CD4-positive, alpha-beta T cell treated with Interleukin-1 beta for 1 hour (primary cell): ENCODE measurements around the gene PAQR5.
"Not testable (repeated sequence)": the region's sequence is repeated elsewhere in the genome, so short reads cannot be mapped to it uniquely, and the experiment has no call there.

ENCODE experiments used
- DNase-seq, 2 donors: peaks; one replicate each; pipeline ENCODE4 v3.0.0-alpha.2; 2020 to 2022

Gene PAQR5

DNA sequence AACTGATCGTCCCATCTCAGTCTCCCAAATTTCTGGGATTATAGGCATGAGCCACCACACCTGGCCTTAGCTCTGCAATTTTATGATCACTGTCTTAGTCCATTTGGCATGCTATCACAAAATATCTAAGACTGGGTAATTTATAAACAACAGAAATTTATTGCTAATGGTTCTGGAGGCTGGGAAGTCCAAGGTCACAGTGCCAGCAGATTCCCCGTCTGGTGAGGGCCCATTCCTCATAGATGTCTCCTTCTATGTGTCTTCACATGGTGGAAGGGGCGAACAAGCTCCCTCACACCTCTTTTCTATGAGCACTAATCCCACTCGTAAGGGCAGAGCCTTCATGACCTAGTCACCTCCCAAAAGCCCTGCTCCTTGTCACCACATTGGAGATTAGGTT, 60.1 kb downstream of the PAQR5 start:
- DNase-seq = no peak

DNA sequence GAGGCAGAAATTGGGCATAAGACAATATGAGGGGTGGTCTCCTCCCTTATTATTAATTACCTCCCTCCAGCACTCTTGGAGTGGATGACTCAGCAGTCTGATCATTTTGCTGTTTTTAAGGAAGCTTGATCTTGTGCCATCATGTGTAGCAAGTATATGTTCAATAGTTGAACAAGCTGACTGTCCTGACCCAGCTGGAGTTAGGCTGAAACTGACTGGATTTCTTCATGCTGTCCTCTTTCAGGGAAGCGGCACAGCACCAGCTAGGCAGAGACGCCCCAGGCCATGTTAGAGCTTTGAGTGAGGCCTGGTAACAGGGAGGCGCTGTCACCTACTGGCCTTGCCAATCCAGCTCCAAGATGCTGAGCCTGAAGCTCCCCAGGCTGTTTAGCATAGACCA, 61.0 kb downstream of the PAQR5 start:
- no peak for DNase-seq

DNA sequence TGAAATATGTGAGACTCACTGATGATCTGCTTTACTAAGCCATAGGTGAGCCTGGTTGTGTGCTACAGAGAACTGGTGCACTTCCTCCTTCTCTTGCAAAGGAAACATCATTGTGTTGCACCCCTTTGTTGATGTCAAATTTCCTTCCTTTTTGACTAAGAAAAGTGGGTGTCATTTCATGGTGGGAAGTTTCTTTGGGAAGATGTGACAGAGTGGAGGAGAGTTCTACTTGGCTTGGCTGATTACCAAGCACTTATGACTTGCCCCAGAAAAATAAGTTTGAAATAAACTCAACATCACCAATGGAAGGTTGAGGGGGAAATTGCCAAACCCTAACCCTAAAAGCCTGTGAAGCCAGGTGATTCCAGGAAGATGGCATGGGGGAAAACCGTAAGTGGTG, 61.9 kb downstream of the PAQR5 start:
- no peak for DNase-seq

DNA sequence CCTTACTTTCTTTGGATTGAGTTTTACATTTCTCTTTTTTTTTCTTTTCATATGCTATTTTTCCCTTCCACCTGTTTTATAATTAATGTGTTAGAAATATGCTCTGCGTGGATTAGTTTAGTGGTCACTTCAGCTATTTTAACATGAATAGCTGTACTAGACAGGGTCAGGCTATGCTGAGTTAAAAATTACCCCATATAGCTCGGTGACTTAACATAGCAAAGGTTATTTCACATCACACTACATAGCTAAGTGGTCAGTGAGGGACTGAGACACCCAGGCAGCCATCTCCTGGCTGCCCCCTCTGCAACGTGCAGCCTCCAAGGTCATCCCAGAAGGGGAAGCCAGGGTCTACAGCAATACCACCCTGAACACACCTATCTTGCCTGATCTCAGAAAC, 68.5 kb downstream of the PAQR5 start:
- no peak for DNase-seq

DNA sequence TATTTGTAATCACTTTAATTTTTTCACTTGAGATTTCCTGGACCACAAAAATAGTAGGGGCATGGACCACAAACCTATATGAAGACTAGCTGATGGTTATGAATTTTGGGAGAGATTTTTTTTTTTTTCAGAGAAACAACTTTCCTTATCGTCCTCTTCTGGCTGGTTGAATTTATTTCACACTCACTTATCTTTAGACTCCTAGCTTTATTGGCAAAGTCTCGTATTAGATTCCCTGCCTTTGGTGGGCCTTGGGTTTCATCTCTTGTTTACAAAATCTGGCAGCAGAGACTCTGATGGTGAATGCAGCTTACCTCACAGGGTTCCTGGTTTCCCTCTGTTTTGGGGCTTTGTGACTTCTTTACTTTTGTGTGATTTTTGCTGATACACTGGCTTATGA, 70.9 kb downstream of the PAQR5 start:
- DNase-seq = no peak

DNA sequence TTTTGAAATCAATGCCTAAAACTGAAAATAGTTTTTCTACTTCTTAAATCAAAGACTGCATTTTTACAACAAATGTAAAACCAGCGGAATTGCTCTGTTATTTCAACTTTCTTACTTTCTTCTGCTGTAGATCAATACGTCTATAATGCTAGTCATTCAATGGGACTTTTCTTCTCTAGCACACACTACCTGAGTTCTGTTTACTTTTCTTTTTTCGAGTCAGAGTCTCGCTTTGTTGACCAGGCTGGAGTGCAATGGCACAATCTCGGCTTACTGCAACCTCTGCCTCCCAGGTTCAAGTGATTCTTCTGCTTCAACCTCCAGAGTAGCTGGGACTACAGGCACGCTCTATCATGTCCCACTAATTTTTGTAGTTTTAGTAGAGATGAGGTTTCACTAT, 74.7 kb downstream of the PAQR5 start:
- no peak for DNase-seq

DNA sequence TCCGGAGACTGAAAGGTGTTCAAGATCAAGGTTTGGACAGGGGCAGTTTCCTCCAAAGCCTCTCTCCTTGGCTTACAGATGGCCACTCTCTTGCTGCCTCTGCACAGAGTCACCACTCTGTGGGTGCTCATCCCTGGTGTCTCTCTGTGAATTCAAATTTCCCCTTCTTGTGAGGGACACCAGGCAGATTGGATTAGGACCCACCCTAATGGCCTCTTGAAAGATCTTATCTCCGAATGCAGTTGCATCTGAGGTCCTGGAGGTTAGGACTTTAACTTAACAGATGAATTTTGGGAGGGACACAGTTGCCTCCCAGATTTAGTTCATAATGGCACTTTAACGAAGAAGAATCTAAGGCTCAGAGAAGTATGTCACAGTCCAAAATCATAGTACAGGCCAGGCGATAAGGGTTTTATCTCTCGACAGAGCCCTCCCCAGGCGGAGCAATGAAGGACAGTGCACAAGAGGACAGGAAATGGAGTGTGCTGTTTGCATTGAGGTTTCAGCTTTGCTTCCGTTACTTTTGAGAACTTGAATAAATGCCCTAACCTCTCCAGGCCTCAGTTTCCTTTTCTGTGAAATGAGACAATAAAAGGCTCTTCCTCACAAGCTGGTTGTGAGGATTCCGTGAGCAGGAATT, 76.6 kb downstream of the PAQR5 start:
- DNase-seq = no peak

DNA sequence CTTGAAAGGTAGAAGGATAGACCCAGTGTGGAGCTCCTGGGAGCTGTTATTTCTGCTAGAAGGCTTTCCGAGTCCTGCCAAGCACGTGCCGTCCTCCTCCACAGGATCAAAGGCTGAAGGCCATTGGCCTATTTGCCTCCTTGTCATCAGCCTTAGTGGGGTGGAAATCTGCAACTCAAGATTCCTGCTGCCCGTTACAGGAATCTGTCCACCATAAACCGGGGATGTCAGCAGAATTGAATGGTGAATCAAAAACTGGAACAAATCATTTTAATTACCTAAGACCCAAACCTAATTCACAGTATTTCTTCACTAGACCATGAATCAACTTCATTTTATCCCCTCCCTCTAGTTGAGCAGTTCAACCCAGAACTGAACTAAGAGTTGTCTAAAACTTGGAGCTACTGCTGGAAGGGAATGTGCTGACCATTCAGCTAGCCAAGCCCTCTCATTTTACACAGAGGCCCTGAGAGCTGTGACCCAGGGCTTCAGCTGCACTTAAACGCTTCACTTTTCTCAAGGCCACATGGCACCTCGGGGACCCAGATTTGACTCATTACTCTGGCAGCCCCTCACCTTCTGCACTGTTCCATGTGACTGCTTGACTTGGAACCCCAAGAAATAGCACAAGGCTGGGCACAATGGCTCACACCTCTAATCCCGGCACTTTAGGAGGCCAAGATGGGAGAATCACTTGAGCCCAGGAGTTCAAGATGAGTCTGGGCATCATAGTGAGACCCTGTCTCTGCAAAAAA, 78.7 kb downstream of the PAQR5 start:
- DNase-seq = no peak

DNA sequence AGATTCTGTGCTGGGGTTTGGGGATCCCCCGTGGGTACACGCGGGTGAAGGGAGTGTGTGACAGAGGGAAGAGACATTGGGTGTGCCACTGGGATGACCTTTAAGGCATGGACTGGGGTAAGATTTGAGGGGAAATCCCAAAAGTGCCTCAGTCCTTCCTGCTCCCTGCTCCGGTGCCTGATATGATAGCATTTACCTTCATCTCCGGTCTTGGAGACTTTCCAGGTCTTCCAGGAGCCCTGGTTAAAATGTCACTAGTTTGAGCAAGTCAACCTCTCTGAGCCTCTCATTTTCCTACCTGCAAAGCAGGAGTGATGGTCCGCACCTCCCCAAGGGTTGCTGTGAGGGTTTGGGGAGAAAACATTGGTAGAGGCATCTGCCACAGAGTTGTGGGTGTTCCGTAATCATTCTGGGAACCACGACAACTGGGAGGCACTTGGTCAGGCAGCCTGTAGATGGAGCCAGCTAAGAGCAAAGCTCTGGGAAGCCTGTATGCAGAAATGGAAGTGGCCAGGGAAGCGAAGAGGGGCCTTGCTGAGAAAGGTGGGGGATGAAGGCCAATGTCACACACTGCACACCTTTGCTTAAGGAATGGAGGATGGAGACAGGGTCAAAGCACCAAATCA, 81.5 kb downstream of the PAQR5 start:
- no peak for DNase-seq

DNA sequence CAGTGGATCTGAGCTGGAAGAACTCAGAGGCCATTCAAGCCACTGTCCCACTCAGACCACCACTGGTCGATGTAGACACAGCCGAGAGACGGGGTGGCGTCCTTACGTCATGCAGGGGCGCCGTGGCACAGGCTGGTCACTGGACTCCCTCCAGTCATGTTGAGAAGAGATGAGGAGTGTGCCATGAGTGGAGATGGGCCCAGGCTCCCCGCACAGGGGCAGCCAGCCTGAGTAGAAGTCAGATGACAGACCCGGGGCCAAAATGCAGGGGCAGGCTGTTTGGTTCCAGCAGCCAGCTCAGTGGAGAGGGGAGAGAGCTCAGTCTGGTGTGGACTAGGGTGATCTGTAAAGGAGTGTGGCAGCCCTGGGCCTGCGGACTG, 82.0 kb downstream of the PAQR5 start:
- DNase-seq = no peak

DNA sequence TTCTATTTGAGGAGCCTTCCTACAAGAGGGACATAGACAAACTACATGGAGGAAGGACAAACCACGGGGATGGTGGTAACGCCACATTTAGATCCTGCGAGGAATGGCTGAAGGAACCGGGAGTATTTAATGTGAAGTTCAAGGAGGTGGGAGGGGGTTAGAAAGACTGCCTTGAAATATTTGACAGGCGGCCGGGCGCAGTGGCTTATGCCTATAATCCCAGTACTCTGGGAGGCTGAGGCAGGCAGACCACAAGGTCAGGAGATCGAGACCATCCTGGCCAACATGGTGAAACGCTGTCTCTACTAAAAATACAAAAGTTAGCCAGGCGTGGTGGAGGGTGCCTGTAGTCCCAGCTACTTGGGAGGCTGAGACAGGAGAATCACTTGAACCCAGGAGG, 83.5 kb downstream of the PAQR5 start:
- not testable (repeated sequence) for DNase-seq

DNA sequence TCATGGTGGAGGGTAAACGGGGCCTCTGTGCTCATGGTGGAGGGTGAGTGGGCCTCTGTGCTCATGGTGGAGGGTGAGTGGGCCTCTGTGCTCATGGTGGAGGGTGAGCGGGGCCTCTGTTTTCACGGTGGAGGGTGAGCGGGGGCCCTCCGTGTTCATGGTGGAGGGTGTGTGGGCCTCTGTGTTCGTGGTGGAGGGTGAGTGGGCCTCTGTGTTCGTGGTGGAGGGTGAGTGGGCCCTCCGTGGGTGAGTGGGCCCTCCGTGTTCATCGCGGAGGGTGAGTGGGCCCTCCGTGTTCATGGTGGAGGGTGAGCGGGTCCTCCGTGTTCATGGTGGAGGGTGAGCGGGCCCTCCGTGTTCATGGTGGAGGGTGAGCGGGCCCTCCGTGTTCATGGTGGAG, 85.4 kb downstream of the PAQR5 start:
- not testable (repeated sequence) for DNase-seq

DNA sequence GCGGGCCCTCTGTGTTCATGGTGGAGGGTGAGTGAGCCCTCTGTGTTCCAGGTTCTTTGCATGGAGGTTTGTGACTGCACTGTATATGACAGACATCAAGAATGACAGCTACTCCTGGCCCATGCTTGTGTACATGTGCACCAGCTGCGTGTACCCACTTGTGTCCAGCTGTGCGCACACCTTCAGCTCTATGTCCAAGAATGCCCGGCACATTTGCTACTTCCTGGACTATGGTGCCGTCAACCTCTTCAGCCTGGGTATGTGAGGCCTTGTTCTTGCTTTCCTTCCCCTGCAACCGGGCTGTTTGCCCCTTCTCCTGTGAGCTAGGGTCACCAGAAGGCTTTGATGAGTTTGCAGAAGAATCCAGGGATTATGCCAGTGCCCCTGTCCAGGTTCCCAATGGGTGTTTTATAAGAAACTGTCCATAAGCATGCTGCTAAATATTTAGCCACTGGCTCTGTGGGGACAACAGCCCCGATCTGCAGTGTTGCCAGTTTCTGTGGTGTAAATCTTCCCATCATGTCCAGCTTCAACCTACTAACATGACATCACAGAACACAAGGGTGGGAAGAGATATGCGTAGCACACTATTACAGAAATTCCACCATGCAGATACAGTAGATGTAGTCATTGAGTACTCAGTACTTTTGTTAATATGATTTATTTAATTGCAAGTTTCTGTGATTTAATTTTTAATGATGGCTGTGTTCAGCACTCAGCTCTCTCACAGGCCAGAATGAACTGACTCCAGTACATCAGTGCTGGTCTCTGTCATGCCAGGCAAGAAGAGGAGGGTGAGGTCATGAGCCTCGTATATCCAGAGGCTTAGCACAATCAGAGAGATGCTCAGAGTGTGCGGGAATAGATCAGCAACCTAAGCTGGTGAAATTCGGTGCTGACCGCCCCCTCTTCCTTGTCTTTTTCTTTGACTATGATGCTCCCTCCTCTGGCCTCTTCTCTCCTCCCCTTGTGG, 86.2 kb downstream of the PAQR5 start:
- no peak for DNase-seq

DNA sequence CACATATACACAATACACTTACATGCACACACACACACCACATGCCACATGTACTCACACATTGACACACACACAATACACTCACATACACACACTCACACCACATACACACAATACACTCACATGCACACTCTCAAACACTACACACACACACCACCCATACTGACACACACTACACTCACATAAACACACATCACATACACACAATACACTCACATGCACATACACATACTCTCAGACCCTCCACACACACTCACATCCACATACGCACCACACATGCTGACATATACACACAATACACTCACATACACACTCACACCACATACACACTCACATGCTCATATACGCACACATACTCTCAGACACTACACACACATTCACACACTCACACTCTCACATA, 87.1 kb downstream of the PAQR5 start:
- DNase-seq = no peak

DNA sequence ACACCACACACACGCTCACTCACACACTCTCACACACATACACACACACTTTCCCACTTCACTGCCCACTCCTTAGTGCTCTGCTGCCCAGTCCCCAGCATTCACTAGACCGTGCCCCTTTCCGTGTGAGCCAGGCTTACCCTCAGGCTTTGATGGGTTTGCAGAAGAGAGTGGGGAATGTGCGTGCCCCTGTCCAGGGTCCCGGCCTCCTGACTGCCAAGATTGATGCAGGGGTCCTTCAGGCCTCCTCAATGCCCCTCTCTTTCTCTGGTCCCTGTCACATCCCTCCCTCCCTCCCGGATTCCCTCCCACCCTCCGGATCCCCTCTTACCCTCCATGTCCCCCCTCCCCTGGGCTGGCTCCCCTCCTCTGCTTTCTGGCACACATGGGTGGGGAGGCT, 87.6 kb downstream of the PAQR5 start:
- no peak for DNase-seq

DNA sequence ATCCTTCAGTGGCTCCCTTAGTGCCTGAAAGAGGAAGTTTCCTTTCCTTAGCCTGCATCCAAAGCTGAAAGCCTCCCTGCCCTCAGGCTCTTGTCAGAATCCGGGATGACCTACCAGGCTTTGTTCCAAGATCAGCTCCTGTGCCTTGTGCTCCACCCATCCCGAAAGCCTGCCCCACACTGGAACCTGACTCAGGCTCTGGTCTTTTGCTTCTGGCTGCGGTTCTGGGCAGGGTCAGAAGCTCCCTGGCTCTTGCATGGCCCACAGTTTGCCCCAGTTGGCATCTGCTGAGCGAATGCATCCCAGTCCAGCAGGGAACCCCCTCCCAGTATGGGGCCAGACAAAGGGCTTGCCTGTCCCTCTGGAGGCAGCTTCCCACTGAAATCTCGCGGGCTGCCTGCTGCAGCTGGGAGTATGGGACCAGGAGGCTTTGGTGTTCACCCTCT, 89.6 kb downstream of the PAQR5 start:
- DNase-seq = no peak

DNA sequence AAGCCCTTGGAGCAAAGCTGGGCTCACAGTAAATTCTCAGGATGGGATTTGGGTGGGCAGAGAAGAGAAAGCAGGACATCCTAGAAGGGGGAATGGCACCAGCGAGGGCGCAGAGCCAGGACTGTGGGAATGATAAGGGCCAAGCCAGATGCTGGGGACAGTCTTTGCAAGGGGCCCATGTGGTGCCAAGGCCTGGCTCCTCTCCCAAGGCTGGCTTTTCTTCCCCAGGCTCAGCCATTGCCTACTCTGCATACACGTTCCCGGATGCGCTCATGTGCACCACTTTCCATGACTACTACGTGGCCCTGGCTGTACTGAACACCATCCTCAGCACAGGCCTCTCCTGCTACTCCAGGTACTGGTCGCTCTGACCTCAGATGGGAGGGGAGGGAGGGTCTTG, 90.7 kb downstream of the PAQR5 start:
- no peak for DNase-seq

DNA sequence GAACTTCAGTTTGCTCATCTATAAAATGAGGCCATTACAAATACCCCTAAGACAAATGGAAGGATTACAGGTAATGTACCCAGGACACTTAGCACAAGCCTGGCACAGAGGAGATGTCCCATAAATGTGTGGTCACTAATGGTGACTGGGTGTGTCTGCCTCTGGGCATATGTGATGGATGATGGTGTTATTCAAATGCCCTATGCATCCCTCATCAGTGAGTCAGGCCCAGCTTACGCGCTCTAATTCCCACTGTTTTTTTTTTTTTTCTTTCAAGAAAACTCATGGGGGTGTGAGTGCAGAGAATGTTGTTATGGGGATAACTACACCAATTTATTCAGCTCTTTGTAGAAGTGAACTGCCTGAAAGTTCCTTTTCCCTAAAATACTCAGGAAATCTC, 91.9 kb downstream of the PAQR5 start:
- DNase-seq = no peak

DNA sequence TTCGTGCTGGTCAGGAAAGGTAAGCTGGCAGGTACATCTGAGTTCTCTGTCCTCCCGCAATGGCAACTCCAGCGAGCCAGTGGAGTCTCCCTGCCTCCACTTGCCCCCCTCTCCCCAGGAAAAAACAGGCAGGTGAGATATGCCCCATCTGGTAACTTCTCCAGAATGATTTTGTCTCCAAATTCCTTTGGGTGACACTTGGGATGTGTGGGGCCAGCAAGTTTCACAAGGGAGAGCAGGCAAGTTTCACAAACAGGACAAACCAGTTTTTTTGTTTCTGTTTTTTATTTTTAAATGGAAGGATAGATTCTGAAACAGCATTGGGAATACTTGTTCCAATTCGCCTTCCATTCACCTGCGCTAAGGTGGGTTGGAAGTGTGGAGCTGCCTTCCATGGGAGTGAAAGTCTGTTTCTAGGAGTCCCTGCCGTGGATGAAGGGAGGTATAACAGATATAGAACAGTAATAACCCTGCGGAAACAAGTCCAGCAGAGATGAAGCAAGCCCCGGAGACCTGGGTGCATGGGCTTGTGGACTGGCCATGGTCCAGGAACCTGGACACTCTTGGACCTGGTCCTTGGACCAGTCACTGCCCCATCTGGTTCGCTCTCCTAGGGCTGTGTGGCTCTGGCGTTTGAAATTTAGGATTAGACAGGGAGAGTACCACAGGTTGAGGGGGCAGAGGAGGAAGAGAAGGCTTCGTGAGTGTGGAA, 92.5 kb downstream of the PAQR5 start:
- DNase-seq = no peak

DNA sequence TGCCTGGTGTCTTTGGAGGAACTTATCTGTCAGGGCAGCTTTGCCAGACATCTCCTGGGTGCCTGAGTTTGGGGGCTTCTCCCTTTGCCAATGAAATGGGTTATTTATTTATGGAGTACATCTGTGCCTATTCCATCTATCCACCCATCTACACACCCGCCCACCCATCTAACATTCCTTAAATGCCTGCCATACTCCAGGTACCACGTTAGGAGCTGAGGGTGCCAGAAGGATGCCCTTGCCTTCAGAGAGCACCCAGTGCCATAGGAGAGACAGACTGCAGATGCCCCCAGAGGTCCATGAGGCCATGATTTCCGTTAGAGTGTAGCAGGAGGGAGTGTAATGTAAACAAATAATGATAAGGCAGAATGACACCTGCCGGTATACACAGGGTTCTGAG, 93.6 kb downstream of the PAQR5 start:
- no peak for DNase-seq

DNA sequence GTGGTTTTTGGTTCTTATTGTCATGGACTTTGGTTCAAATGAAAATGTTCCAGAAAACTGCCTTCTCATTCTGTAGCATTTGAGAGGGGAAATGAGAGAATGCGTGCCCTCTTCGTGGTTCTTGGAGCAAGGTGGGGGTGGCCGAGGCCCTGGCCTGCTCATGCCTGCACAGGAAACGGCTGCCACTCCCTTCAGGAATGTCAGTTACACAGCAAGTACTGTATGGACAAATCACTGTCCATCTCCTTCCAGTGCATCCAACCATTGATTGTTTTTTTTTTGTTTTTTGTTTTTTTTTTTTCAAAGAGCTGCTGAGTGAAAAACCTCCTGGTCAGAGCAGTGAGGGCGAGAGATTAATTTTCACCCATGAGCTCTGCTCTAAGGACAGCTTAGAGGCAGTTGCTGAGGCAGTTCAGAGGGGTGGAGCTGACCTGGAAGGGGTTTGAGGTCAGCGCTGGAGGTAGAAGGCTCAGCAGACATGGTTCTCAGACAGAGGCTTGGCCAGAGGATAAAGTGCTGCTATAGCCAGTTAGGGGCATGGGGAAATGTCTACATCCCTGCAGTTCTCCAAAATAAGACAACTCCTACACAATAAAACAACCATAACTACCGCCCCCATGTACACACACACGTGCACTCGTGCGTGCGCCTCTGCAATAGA, 95.2 kb downstream of the PAQR5 start:
- no peak for DNase-seq
